Thoracic aorta (tissue), 2 donors: Measurements from ENCODE around the gene PRX. TPM values are rescaled to one million over a fixed set of nuclear protein-coding genes. Genes with fewer than 3 reads are reported as not detected.
A peak's percentile ranks its signal among the peaks of the same experiment; 100 is the strongest.

Source experiments
- ATAC-seq: fragments of 150-250 bp; one replicate; pipeline ENCODE4 v1.8.0; 2017; ENCODE audit warnings: low read depth; ENCODE audit not compliant: insufficient number of reproducible peaks, low FRiP score
- DNase-seq: peaks from one replicate; pipeline ENCODE4 v3.0.0-alpha.2; 2020; ENCODE audit warnings: low spot score
- H3K27ac ChIP-seq, 2 donors: fragments of 200-600 bp; sonication (generic); 1 replicate in 1 of 2; 2 replicates in 1 of 2; pipeline ENCODE4 v1.5.1; 2016; ENCODE audit warnings: mild to moderate bottlenecking in 2 of 2, moderate library complexity in 2 of 2
- H3K27me3 ChIP-seq: fragments of 200-600 bp; sonication (generic); replicated peaks from 2 replicates; pipeline ENCODE4 v1.6.0; 2016; ENCODE audit warnings: mild to moderate bottlenecking; ENCODE audit not compliant: insufficient read depth
- H3K36me3 ChIP-seq: fragments of 200-600 bp; sonication (generic); one replicate; pipeline ENCODE4 v1.5.1; 2016
- H3K4me1 ChIP-seq, 2 donors: fragments of 200-600 bp; sonication (generic); 1 replicate in 1 of 2; 2 replicates in 1 of 2; pipeline versions ENCODE4 v1.5.1 to v1.6.0; 2016; ENCODE audit warnings: low read depth in 2 of 2, mild to moderate bottlenecking in 1 of 2; ENCODE audit not compliant: control insufficient read depth in 1 of 2
- H3K4me3 ChIP-seq: fragments of 200-600 bp; sonication (generic); 2 replicates; pipeline ENCODE4 v1.5.1; 2016; ENCODE audit warnings: mild to moderate bottlenecking
- H3K9me3 ChIP-seq: fragments of 200-600 bp; sonication (generic); 2 replicates; pipeline ENCODE4 v1.5.1; 2016
- CTCF ChIP-seq: fragments of 200-600 bp; sonication (generic); IDR thresholded peaks from one replicate; pipeline ENCODE4 v1.5.1; 2019; ENCODE audit warnings: antibody characterized with exemption
- total RNA-seq, 2 donors: library from RNA; depleted of rRNA; stranded (reverse); fragments of >200 nt; gene quantifications; one replicate each; pipeline versions ENCODE4 v1.1.0 to v1.2.3, GENCODE V29; 2016

PRX gene
- total RNA-seq, 2 donors from 2014 or later = 3.7 to 7.3 TPM

- no peak for ATAC-seq
- no peak overlapping the region for H3K4me3 ChIP-seq
- no peak overlapping the region for H3K27ac ChIP-seq
- no peaks in the 10 kb centered on the region for H3K27me3 ChIP-seq
- no peak for TF ChIP-seq CTCF
- H3K9me3 ChIP-seq = no peaks in the 10 kb centered on the region
- no peak for DNase-seq
- H3K36me3 ChIP-seq = peaks cover 43% of the 10 kb centered on the region
- peaks cover 7 to 10% of the 10 kb centered on the region in 2 donors for H3K4me1 ChIP-seq
Observed at GRCh38 chr19:40367577-40368434, 45.4 kb downstream of the PRX start.

DNA sequence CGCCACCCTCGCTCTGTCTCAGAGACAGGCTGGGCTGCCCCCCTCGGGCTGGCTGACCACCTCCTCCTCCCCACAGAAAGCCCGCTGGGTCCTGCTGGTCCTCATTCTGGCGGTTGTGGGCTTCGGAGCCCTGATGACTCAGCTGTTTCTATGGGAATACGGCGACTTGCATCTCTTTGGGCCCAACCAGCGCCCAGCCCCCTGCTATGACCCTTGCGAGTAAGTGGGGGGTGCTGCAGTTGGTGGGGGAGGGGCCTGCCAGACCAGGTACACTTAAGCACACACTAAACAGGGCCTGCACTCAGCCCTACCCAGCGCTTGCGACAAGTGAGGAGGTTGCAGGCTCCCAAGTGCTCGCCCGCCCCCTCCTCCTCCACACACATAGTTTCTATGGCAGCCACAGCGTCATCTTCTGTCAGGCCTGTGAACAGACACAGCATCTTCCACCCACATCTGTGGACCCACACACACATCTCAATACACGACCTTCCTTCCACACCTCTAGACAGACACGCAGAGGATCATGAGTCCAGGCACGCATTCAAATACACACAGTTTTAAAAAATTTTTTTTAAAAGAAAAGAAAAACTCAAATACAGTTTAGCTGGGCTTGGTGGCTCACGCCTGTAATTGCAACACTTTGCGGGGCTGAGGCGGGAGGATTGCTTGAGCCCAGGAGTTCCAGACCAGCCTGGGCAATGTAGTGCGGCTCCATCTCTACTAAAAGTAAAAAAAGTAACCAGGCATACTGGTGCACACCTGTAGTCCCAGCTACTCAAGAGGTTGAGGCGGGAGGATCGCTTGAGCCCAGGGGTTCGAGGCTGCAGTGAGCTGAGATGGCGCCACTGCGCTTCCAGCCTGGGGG lies 46.2 kb downstream of the PRX start:
- Histone ChIP-seq H3K4me3 (no peak overlapping the region), H3K9me3 (no peaks in the 10 kb centered on the region), H3K4me1 (peaks cover 7 to 10% of the 10 kb centered on the region in 2 donors), H3K27ac (no peak overlapping the region), H3K27me3 (no peaks in the 10 kb centered on the region), H3K36me3 (peaks cover 42% of the 10 kb centered on the region)
- ATAC-seq (no peak), DNase-seq (no peak)
- TF ChIP-seq CTCF = no peak

- H3K4me3 ChIP-seq = peak overlapping the region; percentile 68
- H3K27ac ChIP-seq = no peak overlapping the region
- ATAC-seq = peak; percentile 34
- H3K36me3 ChIP-seq = peaks cover 33% of the 10 kb centered on the region
- H3K27me3 ChIP-seq = no peaks in the 10 kb centered on the region
- no peaks in the 10 kb centered on the region for H3K9me3 ChIP-seq
- no peak for DNase-seq
- TF ChIP-seq CTCF = no peak
- H3K4me1 ChIP-seq = peaks cover 7 to 10% of the 10 kb centered on the region in 2 donors
Observed at GRCh38 chr19:40365613-40366401, 47.4 kb downstream of the PRX start.

GRCh38 chr19:40365010-40365409 lies 48.2 kb downstream of the PRX start:
- no peaks in the 10 kb centered on the region for H3K27me3 ChIP-seq
- H3K27ac ChIP-seq = no peak overlapping the region
- H3K4me3 ChIP-seq = peak overlapping the region; percentile 68
- H3K36me3 ChIP-seq = peaks cover 26% of the 10 kb centered on the region
- H3K4me1 ChIP-seq = peaks cover 7 to 10% of the 10 kb centered on the region in 2 donors
- no peak for TF ChIP-seq CTCF
- no peaks in the 10 kb centered on the region for H3K9me3 ChIP-seq
- no peak for ATAC-seq
- no peak for DNase-seq
